T-cell (primary cell): ENCODE measurements around the gene RBP5. TPM values are rescaled to one million over a fixed set of nuclear protein-coding genes. Genes with fewer than 3 reads are reported as not detected.
"Not testable (repeated sequence)": the region's sequence is repeated elsewhere in the genome, so short reads cannot be mapped to it uniquely, and the experiment has no call there.

Experiments
- ATAC-seq, 4 experiments: fragments of 200-7000 bp in 3 of 4; fragments of 150-1000 bp in 1 of 4; cut with Tn5 transposase; replicated peaks in 1 of 4; 1 replicate in 3 of 4; 2 replicates in 1 of 4; pipeline ENCODE4 v1.10.0; 2021; ENCODE audit warnings: moderate library complexity in 3 of 4, mild to moderate bottlenecking in 2 of 4, moderate number of reproducible peaks in 1 of 4
- CTCF ChIA-PET, 2 donors: fragments of 300-600 bp; sonication (Branson Sonifier 250); formaldehyde crosslinking; loops; one replicate each; lab custom pipeline; 2022; ENCODE audit warnings: antibody characterized with exemption in 2 of 2; lab: Charles Lee
- POLR2A ChIA-PET, 2 donors: fragments of 300-600 bp; sonication (Branson Sonifier 250); formaldehyde crosslinking; loops; one replicate each; lab custom pipeline; 2022; ENCODE audit warnings: antibody characterized with exemption in 2 of 2; lab: Charles Lee
- DNase-seq, 35 experiments: peaks; one replicate each; pipeline versions ENCODE4 v3.0.0 to v3.0.0-alpha.2; 2013 to 2023
- H3K27ac ChIP-seq: one replicate; pipeline ENCODE4 v1.5.1; 2013; ENCODE audit warnings: low read length
- H3K27me3 ChIP-seq, 2 experiments: replicated peaks in 1 of 2; 1 replicate in 1 of 2; 2 replicates in 1 of 2; pipeline versions ENCODE4 v1.6.1 to v1.7.0; 2013; ENCODE audit warnings: low read length in 1 of 2, mixed read lengths in 1 of 2; ENCODE audit not compliant: control insufficient read depth in 2 of 2, insufficient read depth in 2 of 2; ENCODE audit errors: extremely low read depth in 1 of 2
- H3K36me3 ChIP-seq, 2 donors: 1 replicate in 1 of 2; 2 replicates in 1 of 2; pipeline versions ENCODE4 v1.6.1 to v1.7.0; 2013; ENCODE audit warnings: low read length in 1 of 2; ENCODE audit not compliant: control insufficient read depth in 2 of 2, insufficient read depth in 1 of 2; ENCODE audit errors: extremely low read depth in 1 of 2
- H3K4me1 ChIP-seq, 2 experiments: 1 replicate in 1 of 2; 2 replicates in 1 of 2; pipeline versions ENCODE4 v1.6.1 to v1.7.0; 2013; ENCODE audit warnings: low read length in 2 of 2, mixed read lengths in 1 of 2; ENCODE audit not compliant: insufficient read depth in 2 of 2, control insufficient read depth in 1 of 2; ENCODE audit errors: extremely low read depth in 1 of 2
- H3K4me3 ChIP-seq, 2 donors: 1 replicate in 1 of 2; 2 replicates in 1 of 2; pipeline versions ENCODE4 v1.5.1 to v1.7.0; 2013; ENCODE audit warnings: mild to moderate bottlenecking in 2 of 2, low read length in 1 of 2, moderate library complexity in 1 of 2; ENCODE audit not compliant: control insufficient read depth in 1 of 2; ENCODE audit errors: extremely low read depth in 1 of 2
- H3K9me3 ChIP-seq: 2 replicates; pipeline ENCODE4 v1.7.0; 2013
- H3K27ac Mint-ChIP-seq, 2 donors: one replicate each; pipeline ENCODE4 v1.8.0; 2020 to 2021; ENCODE audit warnings: mild to moderate bottlenecking in 2 of 2, mixed read lengths in 2 of 2
- H3K27me3 Mint-ChIP-seq, 2 donors: one replicate each; pipeline ENCODE4 v1.8.0; 2021 to 2022; ENCODE audit warnings: mixed read lengths in 2 of 2
- H3K36me3 Mint-ChIP-seq: one replicate; pipeline ENCODE4 v1.8.0; 2021; ENCODE audit warnings: mixed read lengths
- H3K4me1 Mint-ChIP-seq, 3 donors: one replicate each; pipeline ENCODE4 v1.8.0; 2020 to 2022; ENCODE audit warnings: mixed read lengths in 3 of 3, mild to moderate bottlenecking in 1 of 3
- H3K4me3 Mint-ChIP-seq, 3 donors: one replicate each; pipeline ENCODE4 v1.8.0; 2020 to 2022; ENCODE audit warnings: mild to moderate bottlenecking in 3 of 3, mixed read lengths in 3 of 3, moderate library complexity in 3 of 3
- H3K9me3 Mint-ChIP-seq, 3 donors: one replicate each; pipeline ENCODE4 v1.8.0; 2020 to 2022; ENCODE audit warnings: mixed read lengths in 3 of 3
- WGBS: methylation state at CpG from one replicate; pipeline ENCODE4 v1.1.5; 2013; ENCODE audit warnings: missing lambda C conversion rate; ENCODE audit not compliant: insufficient coverage; 5-methylcytosine and 5-hydroxymethylcytosine counted together
- total RNA-seq, 35 experiments: library from RNA in 6 of 35; stranded (reverse) in 6 of 35; fragments of 120-200 nt in 1 of 35; gene quantifications; one replicate each; pipeline versions ENCODE4 v1.2.1 to v1.2.4 and lab custom pipeline; 2013 to 2026

RBP5 gene
- total RNA-seq, 5 donors from 2014 or later (not counting 1 experiment from before 2014, with no cell fraction given) = 0.26 to 0.70 (median 0.59) TPM; not detected in 2

- 63% methylated on average over 2 of the region's 5 CpGs for WGBS
- DNase-seq (no peak), ATAC-seq (no peak)
- H3K36me3 Mint-ChIP-seq = peaks cover 24% of the 10 kb centered on the region
- H3K4me1 ChIP-seq = peaks cover 8 to 33% of the 10 kb centered on the region in 2 experiments
- H3K27me3 Mint-ChIP-seq = no peaks in the 10 kb centered on the region
- POLR2A ChIA-PET = no interaction called here
- no peaks in the 10 kb centered on the region for H3K9me3 ChIP-seq
- H3K36me3 ChIP-seq = peaks cover 3 to 4% of the 10 kb centered on the region in 2 donors
- H3K4me3 ChIP-seq = peak overlapping the region in 1 of 2 donors; percentile 77
- peak overlapping the region; percentile 77 to 93 (median 89) for H3K4me3 Mint-ChIP-seq
- peaks cover 10 to 15% (median 11%) of the 10 kb centered on the region in 3 donors for H3K9me3 Mint-ChIP-seq
- no peaks in the 10 kb centered on the region for H3K27me3 ChIP-seq
- H3K4me1 Mint-ChIP-seq = peaks cover 44 to 49% (median 45%) of the 10 kb centered on the region in 3 donors
- CTCF ChIA-PET = interaction anchor here (0.6 to 2.4 kb wide), 9 partner anchors 10 to 258 kb away, joined by 3 to 11 read pairs (median 4); partner anchors contain the start of genes C12orf57 (in 1 of the 2), CDCA3 (in 1 of the 2), RNU7-1 (in 1 of the 2) and SPSB2 (in 1 of the 2)
- peak overlapping the region; percentile 75 to 77 for H3K27ac Mint-ChIP-seq
- peak overlapping the region; percentile 19 for H3K27ac ChIP-seq
These were observed 19.1 kb downstream of the RBP5 start for GRCh38 chr12:7109572-7109920.

GRCh38 chr12:7108796-7109571 is 19.7 kb downstream of the RBP5 start, which contains the start of gene C1RL:
Gene C1RL (minus strand): TSS chr12:7109214. CDS start chr12:7109180, 34 bp downstream.
- peak within 1 kb of the TSS; percentile 77 to 88 for H3K4me3 ChIP-seq
- ATAC-seq (peak; percentile 24 to 53 (median 36)), DNase-seq (peak in 34 of 35 experiments; percentile 24 to 82 (median 66))
- H3K27ac ChIP-seq = peak within 1 kb of the TSS; percentile 75
- Mint-ChIP-seq H3K4me1 (peaks cover 43 to 49% (median 47%) of the 10 kb centered on the region in 3 donors), H3K27ac (peak within 1 kb of the TSS; percentile 96), H3K4me3 (peak within 1 kb of the TSS; percentile 89 to 93 (median 89)), H3K27me3 (no peaks in the 10 kb centered on the region), H3K36me3 (peaks cover 25% of the 10 kb centered on the region), H3K9me3 (peaks cover 10 to 15% (median 11%) of the 10 kb centered on the region in 3 donors)
- H3K27me3 ChIP-seq = no peaks in the 10 kb centered on the region
- no peaks in the 10 kb centered on the region for H3K9me3 ChIP-seq
- H3K4me1 ChIP-seq = peaks cover 8 to 33% of the 10 kb centered on the region in 2 experiments
- CTCF ChIA-PET = interaction anchor here (0.6 to 2.4 kb wide), 15 partner anchors 10 to 827 kb away, joined by 3 to 11 read pairs (median 4); partner anchors contain the start of genes C12orf57 (in 1 of the 2), CDCA3 (in 1 of the 2), LRRC23 (in 1 of the 2) and RNU7-1 (in 1 of the 2)
- 0% methylated on average over 6 of the region's 23 CpGs for WGBS
- H3K36me3 ChIP-seq = peaks cover 5% of the 10 kb centered on the region in 2 donors
- POLR2A ChIA-PET = interaction anchor here in 1 of 2 donors (0.6 kb wide), 1 partner anchor 30 kb away, joined by 8 read pairs; no protein-coding TSS in a partner anchor

- peak overlapping the region; percentile 77 to 88 for H3K4me3 ChIP-seq
- no peaks in the 10 kb centered on the region for H3K27me3 ChIP-seq
- ChIA-PET POLR2A (interaction anchor here (0.6 to 1.1 kb wide), 3 partner anchors 29 to 493 kb away, joined by 3 to 10 read pairs (median 8); partner anchors contain the start of genes C12orf57 (in 1 of the 2) and RNU7-1 (in 1 of the 2)), CTCF (interaction anchor here (0.5 to 2.4 kb wide), 19 partner anchors 9 to 828 kb away, joined by 3 to 15 read pairs (median 4); partner anchors contain the start of genes C12orf57 (in 1 of the 2), LRRC23 (in 1 of the 2), RNU7-1 (in 1 of the 2) and SLC2A3 (in 1 of the 2))
- no peaks in the 10 kb centered on the region for H3K9me3 ChIP-seq
- Mint-ChIP-seq H3K27me3 (no peaks in the 10 kb centered on the region), H3K36me3 (peaks cover 26% of the 10 kb centered on the region), H3K4me1 (peaks cover 45 to 53% (median 50%) of the 10 kb centered on the region in 3 donors), H3K4me3 (peak overlapping the region; percentile 89 to 93 (median 89)), H3K27ac (peak overlapping the region; percentile 96), H3K9me3 (peaks cover 10 to 15% (median 11%) of the 10 kb centered on the region in 3 donors)
- peaks cover 5 to 7% of the 10 kb centered on the region in 2 donors for H3K36me3 ChIP-seq
- ATAC-seq = peak; percentile 92 to 98 (median 96)
- WGBS = 8% methylated on average over 10 of the region's 30 CpGs
- H3K4me1 ChIP-seq = peaks cover 8 to 28% of the 10 kb centered on the region in 2 experiments
- peak overlapping the region; percentile 75 for H3K27ac ChIP-seq
- DNase-seq = peak; percentile 22 to 81 (median 61)
These were observed 20.5 kb downstream of the RBP5 start for GRCh38 chr12:7108003-7108795.

- ChIA-PET CTCF (interaction anchor here (0.6 to 2.4 kb wide), 16 partner anchors 9 to 256 kb away, joined by 3 to 15 read pairs (median 3); partner anchors contain the start of genes C12orf57 (in 1 of the 2), C1R (in 1 of the 2), RNU7-1 (in 1 of the 2) and SPSB2 (in 1 of the 2)), POLR2A (interaction anchor here in 1 of 2 donors (0.6 to 1.1 kb wide), 2 partner anchors 9 to 164 kb away, joined by 3 to 4 read pairs; partner anchors contain the start of genes C12orf57 and RNU7-1)
- Mint-ChIP-seq H3K36me3 (peaks cover 26% of the 10 kb centered on the region), H3K27me3 (no peaks in the 10 kb centered on the region), H3K4me1 (peaks cover 48 to 56% (median 51%) of the 10 kb centered on the region in 3 donors), H3K4me3 (peak overlapping the region; percentile 89 to 93 (median 89)), H3K9me3 (peaks cover 10 to 15% (median 11%) of the 10 kb centered on the region in 3 donors), H3K27ac (peak overlapping the region; percentile 96)
- ATAC-seq = peak in 1 of 4 experiments; percentile 1
- peak in 1 of 35 experiments; percentile 18 for DNase-seq
- no CpG with 5 or more reads among the region's 3 CpGs for WGBS
- peak overlapping the region; percentile 75 for H3K27ac ChIP-seq
- H3K4me3 ChIP-seq = peak overlapping the region; percentile 77 to 88
- no peaks in the 10 kb centered on the region for H3K9me3 ChIP-seq
- no peaks in the 10 kb centered on the region for H3K27me3 ChIP-seq
- peaks cover 6 to 27% of the 10 kb centered on the region in 2 experiments for H3K4me1 ChIP-seq
- peaks cover 5 to 7% of the 10 kb centered on the region in 2 donors for H3K36me3 ChIP-seq
These were observed 21.1 kb downstream of the RBP5 start for GRCh38 chr12:7107636-7108002.

GRCh38 chr12:7107181-7107580 is 21.5 kb downstream of the RBP5 start:
- peak overlapping the region; percentile 48 to 61 for H3K27ac Mint-ChIP-seq
- peaks cover 28% of the 10 kb centered on the region for H3K36me3 Mint-ChIP-seq
- ChIA-PET CTCF (interaction anchor here (0.6 to 2.4 kb wide), 11 partner anchors 15 to 575 kb away, joined by 3 to 15 read pairs (median 4); partner anchors contain the start of genes C12orf57 (in 1 of the 2), C1R (in 1 of the 2), RNU7-1 (in 1 of the 2) and SPSB2 (in 1 of the 2)), POLR2A (interaction anchor here in 1 of 2 donors (0.6 to 1.1 kb wide), 3 partner anchors 8 to 215 kb away, joined by 3 to 4 read pairs (median 3); partner anchors contain the start of genes C12orf57 and RNU7-1)
- H3K4me3 Mint-ChIP-seq = peak overlapping the region; percentile 24 to 51 (median 42)
- no CpG with 5 or more reads among the region's 5 CpGs for WGBS
- DNase-seq, H3K27me3 Mint-ChIP-seq, ATAC-seq, H3K9me3 ChIP-seq, H3K27ac ChIP-seq, H3K36me3 ChIP-seq, H3K4me3 ChIP-seq, H3K27me3 ChIP-seq: not testable (repeated sequence)
- peaks cover 6 to 27% of the 10 kb centered on the region in 2 experiments for H3K4me1 ChIP-seq
- H3K9me3 Mint-ChIP-seq = peaks cover 10 to 15% (median 11%) of the 10 kb centered on the region in 3 donors
- H3K4me1 Mint-ChIP-seq = peaks cover 52 to 61% (median 56%) of the 10 kb centered on the region in 3 donors
